Measurements from ENCODE around the gene CDCA8. TPM values are rescaled to one million over a fixed set of nuclear protein-coding genes. Genes with fewer than 3 reads are reported as not detected.

The CDCA8 gene
- total and polyA plus RNA-seq, 2 of the 8 experiments (the other 6 are each of a cell fraction or from before 2014, with no cell fraction given): 43.9 to 46.2 TPM

GRCh38 chr1:37708471-37708870 lies 16.2 kb downstream of the CDCA8 start (continued):
- TF ChIP-seq CHD7 (IDR thresholded peaks at IDR 0.05; ENCODE audit: insufficient replicate concordance, low read length) (no peak), HDAC6 (IDR thresholded peaks at IDR 0.05; ENCODE audit: low read depth, low read length) (no peak), KDM4A (IDR thresholded peaks at IDR 0.05; ENCODE audit: low read depth, low read length, severe bottlenecking) (no peak), CTBP2 (IDR thresholded peaks at IDR 0.05; ENCODE audit: borderline replicate concordance, insufficient read depth, insufficient read length, low read length) (no peak), BCL11A (IDR thresholded peaks at IDR 0.05; ENCODE audit: low read depth in 2 of 2, low read length in 2 of 2) (no peak), HDAC2 (IDR thresholded peaks at IDR 0.05; ENCODE audit: borderline replicate concordance in 1 of 2, low read depth in 2 of 2, low read length in 2 of 2) (no peak), FOSL1 (IDR thresholded peaks at IDR 0.05; ENCODE audit: insufficient read depth, low read depth, low read length) (no peak)

All from H1 (cell line).